HG03354 (cell line): ENCODE measurements around the gene TP53TG5.

Experiments used
- ATAC-seq: cut with Tn5 transposase; IDR thresholded peaks from one replicate; pipeline ENCODE4 v1.9.1; 2021; ENCODE audit warnings: mild to moderate bottlenecking; ENCODE audit not compliant: unreplicated experiment, poor library complexity, severe bottlenecking

Gene TP53TG5

GRCh38 chr20:45378191-45378590 lies at the start of gene TP53TG5:
TSS of gene TP53TG5 (minus strand) at chr20:45378325. CDS start at chr20:45378236, 89 bp downstream.
- ATAC-seq: no peak

- ATAC-seq: no peak
Observed at GRCh38 chr20:45427236-45428149, 49.4 kb upstream of the TP53TG5 start.

DNA sequence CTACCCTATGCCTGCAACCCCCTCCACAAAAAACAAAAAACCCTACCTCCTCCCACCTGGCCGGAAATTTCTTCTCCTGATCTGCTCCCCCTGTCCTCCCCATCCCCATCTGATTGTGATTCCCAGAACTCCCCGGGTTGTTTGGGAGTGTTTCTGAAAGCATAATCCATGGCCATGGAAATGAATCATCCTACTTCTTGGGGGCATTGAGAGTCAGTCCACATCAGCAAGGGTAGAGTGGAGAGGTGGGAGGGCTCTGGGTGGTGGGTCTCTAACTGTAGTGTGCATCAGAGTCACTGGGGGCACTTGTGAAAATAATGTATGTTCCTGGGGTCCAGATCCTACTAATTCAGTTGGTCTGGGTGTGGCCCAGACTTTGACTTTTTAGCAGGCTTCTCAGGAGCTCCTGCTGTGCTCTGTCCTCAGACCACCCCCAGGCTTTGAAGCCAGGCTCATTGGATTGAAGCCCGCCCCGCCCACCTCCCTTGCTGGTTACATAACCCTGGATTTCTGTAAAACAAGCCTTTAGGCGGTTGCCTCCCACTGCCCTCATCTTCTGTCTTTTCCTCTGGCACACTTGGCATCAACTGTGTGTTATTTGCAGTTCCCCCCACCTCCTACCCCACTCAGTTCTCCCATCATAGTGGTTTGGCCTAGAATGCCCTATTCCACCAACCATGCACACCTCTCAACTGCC lies 48.3 kb upstream of the TP53TG5 start:
- no peak for ATAC-seq

DNA sequence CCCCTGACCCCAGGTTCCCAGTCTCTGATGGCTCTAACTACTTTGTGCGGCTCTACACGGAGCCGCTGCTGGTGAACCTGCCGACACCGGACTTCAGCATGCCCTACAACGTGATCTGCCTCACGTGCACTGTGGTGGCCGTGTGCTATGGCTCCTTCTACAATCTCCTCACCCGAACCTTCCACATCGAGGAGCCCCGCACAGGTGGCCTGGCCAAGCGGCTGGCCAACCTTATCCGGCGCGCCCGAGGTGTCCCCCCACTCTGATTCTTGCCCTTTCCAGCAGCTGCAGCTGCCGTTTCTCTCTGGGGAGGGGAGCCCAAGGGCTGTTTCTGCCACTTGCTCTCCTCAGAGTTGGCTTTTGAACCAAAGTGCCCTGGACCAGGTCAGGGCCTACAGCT lies 47.4 kb upstream of the TP53TG5 start:
- no peak for ATAC-seq

GRCh38 chr20:45423700-45424099 lies 45.6 kb upstream of the TP53TG5 start:
- ATAC-seq: no peak

DNA sequence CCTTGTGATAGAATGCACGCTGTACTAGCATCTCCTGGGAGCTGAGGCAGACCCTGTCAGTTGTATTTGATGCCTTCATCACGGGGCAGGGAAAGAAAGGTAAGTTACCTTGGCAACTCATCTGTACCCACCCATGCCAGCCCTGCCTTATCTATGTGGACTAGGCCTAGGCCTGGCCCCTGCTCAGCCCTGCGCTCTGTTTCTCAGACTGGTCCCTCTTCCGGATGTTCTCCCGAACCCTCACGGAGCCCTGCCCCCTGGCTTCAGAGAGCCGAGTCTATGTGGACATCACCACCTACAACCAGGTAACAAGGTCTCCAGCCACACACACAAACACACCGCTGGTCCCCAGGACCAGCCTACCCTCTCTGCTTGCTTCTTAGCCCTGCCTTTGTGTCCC lies 42.0 kb upstream of the TP53TG5 start:
- ATAC-seq: no peak

GRCh38 chr20:45419188-45420091 lies 41.3 kb upstream of the TP53TG5 start:
- peak; percentile 82 for ATAC-seq

DNA sequence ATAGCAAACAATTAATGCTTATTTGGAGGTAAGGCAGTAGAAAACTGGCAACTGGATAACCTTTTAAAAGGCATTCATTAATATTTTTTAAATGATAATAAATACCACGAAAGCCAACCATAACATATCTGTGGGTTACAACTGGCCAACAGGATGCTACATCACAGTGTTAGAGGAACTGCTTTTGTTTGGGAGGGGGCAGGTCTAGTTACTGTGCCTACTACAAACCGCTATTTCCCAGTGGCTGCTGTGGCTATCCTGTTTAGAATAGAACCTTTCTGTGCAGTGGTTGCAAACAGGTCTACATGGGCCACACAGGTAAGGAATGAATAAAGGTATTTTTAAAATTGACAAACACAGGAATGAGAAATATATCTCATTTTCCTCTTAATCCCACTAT lies 38.8 kb upstream of the TP53TG5 start:
- ATAC-seq: no peak

DNA sequence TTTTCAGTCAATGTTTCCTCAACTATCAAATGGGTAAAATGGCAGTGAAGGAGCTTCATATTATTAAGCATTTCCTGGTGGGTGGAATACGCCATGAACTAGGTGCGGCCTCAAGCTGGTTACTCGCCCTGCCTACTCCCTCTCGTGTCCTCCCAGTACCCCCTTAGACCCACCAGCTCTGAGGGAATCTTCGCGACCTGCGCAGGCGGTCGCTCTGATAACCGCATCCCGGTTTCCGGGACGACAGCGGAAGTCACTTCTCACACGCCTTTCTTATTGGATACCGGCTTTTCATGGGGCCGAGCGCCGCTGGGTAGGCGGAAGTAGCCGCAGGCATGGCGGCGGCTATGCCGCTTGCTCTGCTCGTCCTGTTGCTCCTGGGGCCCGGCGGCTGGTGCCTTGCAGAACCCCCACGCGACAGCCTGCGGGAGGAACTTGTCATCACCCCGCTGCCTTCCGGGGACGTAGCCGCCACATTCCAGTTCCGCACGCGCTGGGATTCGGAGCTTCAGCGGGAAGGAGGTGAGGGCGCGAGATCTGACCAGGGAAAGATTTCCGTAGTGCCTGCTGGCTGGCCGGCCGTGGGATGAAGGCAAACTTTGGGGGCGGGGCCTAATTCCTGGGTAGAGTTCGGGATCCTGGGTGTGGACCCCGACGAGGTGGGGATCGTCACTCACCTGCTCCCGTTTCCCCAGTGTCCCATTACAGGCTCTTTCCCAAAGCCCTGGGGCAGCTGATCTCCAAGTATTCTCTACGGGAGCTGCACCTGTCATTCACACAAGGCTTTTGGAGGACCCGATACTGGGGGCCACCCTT lies 37.9 kb upstream of the TP53TG5 start, which contains the start of gene PIGT:
Gene PIGT (plus strand): TSS at position 320 of the 816 bp plus-strand sequence. CDS start 16 bp downstream, at position 336.
- peak; percentile 75 for ATAC-seq

GRCh38 chr20:45413479-45413878 lies 35.4 kb upstream of the TP53TG5 start:
- ATAC-seq: no peak

DNA sequence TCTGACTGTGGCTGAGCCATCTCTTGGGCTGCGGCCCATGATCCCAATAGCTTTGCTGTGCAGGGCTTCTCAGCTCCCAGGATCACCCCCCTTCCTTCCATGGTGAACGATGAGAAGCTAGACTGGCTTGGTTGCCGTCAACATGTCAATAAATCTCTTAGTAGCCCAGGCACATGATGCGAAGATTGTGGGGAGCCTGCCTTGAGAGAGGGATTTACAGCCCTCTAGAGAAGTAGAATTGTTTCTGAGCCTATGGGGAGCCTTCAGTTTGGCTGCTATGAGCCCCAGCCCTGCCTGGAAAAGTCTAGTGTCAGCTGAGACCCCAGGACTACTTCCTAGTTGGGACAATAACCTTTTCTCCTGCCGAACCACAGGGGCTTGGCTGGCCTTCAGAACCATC lies 34.5 kb upstream of the TP53TG5 start:
- no peak for ATAC-seq

- ATAC-seq: no peak
Observed at GRCh38 chr20:45410887-45411286, 32.8 kb upstream of the TP53TG5 start.

DNA sequence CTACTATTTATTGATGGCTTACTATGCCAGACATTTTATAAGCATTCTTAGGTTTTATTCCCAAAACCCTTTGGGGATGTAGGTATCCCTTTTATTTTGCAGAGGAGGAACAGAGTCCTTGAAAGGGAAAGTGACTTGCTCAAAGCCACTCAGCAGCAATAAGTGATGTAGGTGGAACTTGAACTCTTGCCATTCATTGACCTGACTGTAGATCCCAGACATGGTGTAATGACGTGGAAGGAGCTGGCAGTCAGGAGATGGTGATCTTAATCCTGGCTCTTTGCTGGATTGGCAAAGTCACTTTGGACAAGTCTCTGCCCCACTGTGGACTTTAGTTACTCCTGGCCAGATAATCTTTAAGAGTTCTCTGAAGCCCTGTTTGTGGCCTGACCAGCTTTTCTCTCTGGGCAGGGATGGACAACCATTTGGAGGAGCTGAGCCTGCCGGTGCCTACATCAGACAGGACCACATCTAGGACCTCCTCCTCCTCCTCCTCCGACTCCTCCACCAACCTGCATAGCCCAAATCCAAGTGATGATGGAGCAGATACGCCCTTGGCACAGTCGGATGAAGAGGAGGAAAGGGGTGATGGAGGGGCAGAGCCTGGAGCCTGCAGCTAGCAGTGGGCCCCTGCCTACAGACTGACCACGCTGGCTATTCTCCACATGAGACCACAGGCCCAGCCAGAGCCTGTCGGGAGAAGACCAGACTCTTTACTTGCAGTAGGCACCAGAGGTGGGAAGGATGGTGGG lies 31.6 kb upstream of the TP53TG5 start:
- ATAC-seq: no peak

GRCh38 chr20:45408646-45409213 lies 30.6 kb upstream of the TP53TG5 start:
- ATAC-seq: no peak

DNA sequence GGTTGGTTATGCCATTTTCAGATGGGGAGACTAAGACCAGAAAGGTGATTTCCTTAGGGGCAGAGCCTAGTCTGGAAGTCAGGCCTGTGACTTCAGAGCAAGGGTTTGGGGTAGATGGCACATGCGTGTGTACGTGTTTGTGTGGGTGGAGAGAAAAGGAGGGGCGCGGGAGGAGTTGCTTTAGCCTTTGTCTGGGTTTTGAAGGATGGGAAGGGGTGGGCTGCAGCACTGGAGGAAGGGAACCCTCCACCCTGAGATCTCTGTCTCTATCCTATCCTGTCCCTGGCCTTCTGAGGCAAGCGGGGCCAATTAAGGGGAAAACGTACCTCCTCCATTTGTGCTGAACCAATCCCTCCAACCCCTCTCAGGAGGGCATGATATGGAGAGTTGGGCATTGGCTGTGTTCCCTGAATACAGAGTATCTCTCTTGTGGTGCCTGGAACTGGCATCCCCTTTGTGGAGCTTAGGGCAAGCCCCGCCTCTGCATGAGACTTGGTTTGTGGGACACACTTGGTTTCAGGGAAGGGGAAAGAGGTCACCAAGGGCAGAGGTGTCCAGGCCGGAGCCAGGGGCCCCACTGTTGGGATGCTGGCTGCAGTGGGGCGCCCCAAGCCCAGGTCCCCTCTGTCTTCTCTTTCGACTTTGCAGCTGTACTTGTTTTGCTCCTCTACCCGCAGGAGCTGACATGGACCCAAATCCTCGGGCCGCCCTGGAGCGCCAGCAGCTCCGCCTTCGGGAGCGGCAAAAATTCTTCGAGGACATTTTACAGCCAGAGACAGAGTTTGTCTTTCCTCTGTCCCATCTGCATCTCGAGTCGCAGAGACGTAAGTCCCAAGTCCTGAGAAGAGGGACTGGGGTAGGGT lies 29.9 kb upstream of the TP53TG5 start, which contains the start of gene DBNDD2:
Gene DBNDD2 (plus strand): TSS at position 507 of the 863 bp plus-strand sequence. CDS start 179 bp downstream, at position 686.
- no peak for ATAC-seq

- ATAC-seq: no peak
Observed at GRCh38 chr20:45407067-45407745, 29.1 kb upstream of the TP53TG5 start.
